Vagina (tissue), 2 donors: Measurements from ENCODE around the gene CRISPLD2.

Experiments used
- POLR2A ChIP-seq, 2 donors: fragments of 450-650 bp; IDR thresholded peaks; one replicate each; pipeline ENCODE4 v1.6.1; 2017; ENCODE audit warnings: antibody characterized with exemption in 2 of 2, mild to moderate bottlenecking in 2 of 2, moderate library complexity in 2 of 2
- POLR2AphosphoS5 ChIP-seq, 2 donors: sonication (generic); formaldehyde crosslinking; IDR thresholded peaks; one replicate each; pipeline ENCODE4 v1.9.0; 2017; ENCODE audit warnings: antibody characterized with exemption in 2 of 2, mild to moderate bottlenecking in 2 of 2, low read depth in 1 of 2; ENCODE audit not compliant: insufficient read depth in 1 of 2

GRCh38 chr16:84827897-84828296, 8.1 kb downstream of the CRISPLD2 start:
- no peak for TF ChIP-seq POLR2A (IDR thresholded peaks at IDR 0.05)
- peak in 1 of 2 donors; percentile 2 for TF ChIP-seq POLR2AphosphoS5 (IDR thresholded peaks at IDR 0.05; ENCODE audit: insufficient read depth in 1 of 2, low read depth in 1 of 2)
